ENCODE results near the gene ABO.
"Not testable (repeated sequence)": the region's sequence is repeated elsewhere in the genome, so short reads cannot be mapped to it uniquely, and the experiment has no call there.

The ABO gene

DNA sequence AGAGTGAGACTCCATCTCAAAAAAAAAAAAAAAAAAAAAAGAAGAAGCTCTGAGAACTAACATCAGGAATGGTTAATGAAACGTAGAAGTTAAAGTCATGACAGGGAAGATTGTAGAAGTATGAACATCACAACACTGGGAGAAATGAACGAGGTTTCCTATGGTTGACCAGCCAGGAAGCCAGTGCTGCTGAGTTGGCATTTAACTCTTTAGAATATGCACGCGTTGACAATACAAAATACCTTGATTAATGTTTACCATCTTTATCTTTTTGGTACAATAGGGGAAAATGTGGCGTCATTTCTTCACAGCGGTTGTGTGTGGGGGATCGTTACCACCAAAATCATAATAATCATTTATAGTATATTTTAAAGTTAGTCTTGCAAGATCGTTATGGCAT lies 32.0 kb downstream of the ABO start:
- DNase-seq (ENCODE audit: low read depth): no peak

DNA sequence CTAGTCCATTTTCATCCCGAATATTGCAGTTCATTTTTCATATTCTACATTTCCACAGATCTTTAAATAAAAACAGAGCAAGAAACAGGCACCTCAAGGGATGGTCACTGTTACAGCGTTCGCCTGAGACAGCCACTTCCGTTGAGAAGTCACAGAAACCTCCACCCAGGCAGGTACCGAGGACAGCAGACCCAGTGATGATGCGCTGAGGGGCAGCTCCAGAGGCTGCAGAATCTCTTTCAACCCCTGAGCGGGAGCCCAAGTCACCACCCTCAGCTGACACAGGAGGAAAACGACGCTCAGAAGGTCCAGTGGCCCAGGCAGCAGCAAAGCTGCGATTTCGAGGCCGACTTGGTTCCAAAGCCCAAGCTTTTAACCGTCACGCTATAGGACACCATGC lies 32.8 kb downstream of the ABO start:
- no peak for DNase-seq (ENCODE audit: low read depth)

DNA sequence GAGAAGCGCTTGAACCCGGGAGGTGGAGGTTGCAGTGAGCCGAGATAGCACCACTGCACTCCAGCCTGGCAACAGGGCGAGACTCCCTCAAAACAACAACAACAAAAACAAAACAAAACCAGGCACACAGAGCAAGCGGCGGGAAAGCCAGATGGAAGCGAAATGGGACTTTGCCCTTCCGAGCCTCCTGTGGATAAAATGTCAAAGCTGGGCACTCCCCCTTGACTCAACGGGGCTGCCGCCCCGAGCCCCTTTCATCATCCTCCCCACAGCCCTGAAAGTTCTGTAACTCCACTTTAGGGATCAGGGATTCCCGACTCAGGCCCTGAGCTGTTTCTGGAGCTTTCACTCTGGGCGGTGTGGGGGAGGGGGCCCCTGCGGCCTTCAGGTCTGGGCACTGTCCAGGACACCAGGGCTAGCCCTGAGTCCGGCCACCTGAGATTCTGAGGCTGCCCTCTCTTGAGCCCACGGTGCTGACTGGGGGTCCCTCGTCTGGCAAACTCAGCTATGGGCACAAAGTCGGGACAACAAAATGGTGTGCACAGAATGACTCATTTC lies 35.4 kb downstream of the ABO start:
- no peak for DNase-seq (ENCODE audit: low read depth)

- peak; percentile 71 for DNase-seq (ENCODE audit: low read depth)
Measured at GRCh38 chr9:133238851-133239532, 36.0 kb downstream of the ABO start.

- peak; percentile 46 for DNase-seq (ENCODE audit: low read depth)
Measured at GRCh38 chr9:133238272-133238850, 36.6 kb downstream of the ABO start.

- DNase-seq (ENCODE audit: low read depth): no peak
Measured at GRCh38 chr9:133237035-133237731, 37.8 kb downstream of the ABO start.

DNA sequence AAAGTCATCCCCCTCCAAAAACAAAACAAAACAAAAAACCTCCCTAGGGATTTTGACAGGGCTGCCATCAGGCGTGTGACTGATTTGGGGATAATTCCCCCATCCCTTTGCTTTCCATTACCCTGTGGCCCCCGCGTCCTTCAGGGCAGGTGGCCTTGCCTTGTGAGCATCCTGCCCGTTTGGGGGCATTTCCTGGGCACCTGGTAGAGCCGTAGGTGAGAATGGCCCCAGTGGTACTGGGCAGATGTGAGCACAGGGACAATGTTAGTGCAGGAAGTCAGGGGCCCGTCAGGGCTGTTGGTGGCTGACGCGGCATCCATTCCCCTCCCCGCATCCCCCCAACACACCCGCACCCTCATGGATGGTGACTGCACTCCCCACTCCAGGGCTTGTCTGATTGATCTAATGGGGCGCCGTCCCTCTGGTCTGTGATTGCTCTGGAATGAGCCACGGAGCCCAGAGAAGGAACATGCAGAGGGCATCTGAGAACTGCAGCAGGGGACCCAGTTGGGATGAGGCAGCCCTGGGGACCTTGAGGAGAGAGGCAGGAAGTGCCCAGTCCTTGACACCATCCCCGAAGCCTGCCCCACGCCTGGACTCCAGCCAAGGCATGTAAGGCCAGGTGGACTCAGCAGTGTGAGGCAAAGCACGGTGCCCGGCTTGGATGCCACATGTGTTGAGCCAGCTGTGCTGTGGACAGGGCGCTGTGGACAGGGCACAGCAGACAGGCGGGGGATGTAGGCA lies 38.5 kb downstream of the ABO start:
- DNase-seq (ENCODE audit: low read depth): not testable (repeated sequence)

- DNase-seq (ENCODE audit: low read depth): no peak
Measured at GRCh38 chr9:133235549-133236222, 39.3 kb downstream of the ABO start.

DNA sequence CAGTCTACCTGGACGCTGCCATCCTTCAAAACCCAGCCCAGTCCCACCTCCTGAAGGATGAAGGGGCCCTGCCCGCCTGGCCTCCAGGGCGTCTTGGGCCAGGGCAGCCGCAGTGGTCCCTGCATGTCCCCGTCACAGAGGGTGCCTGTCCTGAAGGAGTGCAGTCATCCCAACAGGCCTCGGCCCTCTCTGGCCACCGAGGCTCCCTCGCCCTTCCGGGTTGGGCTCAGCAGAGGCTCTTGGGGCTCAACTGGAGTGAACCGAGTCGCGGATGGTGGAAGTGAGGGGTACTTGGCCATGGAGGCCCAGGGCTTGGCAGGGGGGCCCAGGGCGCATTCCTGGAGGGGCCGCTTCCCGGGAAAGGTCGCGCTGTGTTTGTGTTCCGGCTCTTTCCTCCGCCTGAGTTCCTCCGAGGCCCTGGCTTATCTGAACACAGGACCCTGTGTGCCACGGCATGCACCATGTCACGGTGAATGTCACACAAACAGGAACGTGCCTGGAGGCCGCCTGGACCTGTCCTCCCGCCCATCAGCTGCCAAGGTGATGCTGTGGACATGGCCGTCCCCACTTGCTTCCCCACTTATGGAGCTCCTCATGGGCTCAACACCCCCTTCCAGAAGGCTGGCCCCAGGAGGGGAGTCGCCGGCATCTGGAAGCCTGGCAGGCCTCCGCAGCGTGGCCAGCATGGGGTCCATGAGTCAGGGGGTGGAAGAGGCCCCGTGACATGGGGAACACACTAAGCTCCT lies 40.3 kb downstream of the ABO start:
- no peak for DNase-seq (ENCODE audit: low read depth)

DNA sequence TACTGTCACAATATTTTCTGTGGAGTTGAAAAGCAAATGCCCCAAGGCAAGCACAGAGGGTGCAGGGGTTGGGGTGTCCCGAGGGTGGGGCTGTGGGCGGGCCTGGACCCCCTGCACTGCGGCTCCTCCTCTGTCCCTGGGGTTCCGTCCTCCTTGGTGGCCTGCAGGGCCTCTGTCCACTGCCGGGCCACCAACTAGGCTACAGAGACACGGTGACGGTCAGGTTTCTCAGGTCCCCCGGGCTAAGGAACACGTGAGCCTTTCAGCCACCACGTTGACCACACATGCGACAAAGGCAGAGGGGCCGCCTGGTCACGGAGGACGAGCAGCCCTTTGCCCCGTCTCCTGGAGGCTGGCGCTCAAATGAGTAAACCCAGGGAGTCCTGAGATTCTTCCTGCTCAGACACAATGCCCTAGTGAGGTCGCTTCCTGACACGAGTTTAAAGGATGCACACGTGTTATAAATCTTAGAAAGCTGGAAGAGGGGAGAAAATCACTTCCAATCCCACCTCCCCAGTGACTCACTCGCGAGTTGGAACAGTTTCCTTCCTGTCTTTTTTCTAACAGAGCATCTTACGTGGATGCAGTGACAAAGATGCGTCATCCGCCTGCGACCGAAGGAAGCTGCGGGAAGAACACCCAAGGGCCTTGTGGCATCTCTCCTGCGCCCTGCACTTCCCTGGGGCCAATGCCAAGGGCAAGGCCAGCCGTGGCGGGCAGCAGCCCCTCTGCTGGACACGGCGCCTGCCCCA lies 41.1 kb downstream of the ABO start:
- DNase-seq (ENCODE audit: low read depth): no peak

DNA sequence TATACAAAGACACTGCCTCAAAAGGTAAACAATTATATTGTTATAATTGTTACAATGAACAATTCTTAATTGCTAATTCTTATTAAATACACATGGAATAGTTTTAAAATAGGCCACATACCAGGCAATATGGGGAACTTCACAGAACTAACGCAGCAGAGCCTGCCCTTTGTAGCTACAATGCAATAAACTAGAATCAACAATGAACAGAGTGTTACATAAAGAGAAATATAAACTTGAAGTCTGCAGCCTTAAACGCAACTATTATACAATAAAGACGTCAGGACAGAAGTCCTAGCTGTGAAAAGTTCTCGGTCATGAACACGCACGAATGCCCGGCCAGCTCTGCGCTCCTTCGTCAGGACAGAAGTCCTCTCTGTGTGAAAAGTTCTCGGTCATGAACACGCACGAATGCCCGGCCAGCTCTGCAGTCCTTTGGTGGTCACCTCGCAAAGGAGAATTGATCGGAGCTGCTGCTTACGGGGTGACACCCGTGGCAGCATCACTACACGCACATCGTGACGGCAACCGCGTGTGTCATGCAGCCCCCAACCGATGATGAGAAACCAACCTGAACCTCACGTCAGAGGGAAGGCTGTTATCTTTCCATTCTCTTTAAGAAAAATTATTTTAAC lies 43.0 kb downstream of the ABO start:
- DNase-seq (ENCODE audit: low read depth): not testable (repeated sequence)

- DNase-seq (ENCODE audit: low read depth): not testable (repeated sequence)
Measured at GRCh38 chr9:133230514-133230913, 44.5 kb downstream of the ABO start.

DNA sequence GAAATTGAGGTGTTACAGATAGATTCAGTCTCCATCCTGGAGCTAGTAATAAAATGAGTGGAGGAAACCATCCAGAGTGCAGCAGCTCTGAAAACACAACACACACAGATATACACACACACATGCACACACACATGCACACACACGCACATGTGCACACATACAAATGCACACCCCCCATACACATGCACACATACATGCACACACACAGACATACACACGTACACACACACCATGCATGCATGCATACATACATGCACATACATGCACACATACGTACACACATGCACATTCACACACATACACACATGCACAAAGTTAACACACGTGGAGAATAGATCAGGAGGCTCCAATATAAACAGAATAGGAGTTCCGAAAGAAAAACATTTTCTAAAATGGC lies 44.9 kb downstream of the ABO start:
- no peak for DNase-seq (ENCODE audit: low read depth)

GRCh38 chr9:133228474-133229193 lies 46.4 kb downstream of the ABO start:
- DNase-seq (ENCODE audit: low read depth): not testable (repeated sequence)

DNA sequence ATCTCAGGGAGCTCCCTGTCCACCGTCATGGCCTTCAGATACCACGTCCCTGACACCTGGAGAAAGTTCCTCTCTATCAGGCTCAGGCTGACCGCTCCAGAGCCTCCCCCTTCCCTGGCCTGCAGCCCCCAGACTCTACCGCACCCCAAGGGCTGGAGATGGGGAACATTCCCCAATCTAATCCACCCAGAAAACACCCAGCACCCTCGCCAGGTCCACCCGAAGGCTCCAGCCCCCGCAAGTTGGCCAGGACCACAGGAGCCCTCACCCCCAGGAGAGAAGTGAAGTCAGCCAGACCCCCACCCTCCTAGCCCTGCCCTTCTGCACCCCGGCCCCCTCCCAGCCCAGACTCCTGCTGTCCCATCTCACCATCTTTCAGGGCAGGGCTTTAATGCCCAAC lies 47.0 kb downstream of the ABO start:
- not testable (repeated sequence) for DNase-seq (ENCODE audit: low read depth)

DNA sequence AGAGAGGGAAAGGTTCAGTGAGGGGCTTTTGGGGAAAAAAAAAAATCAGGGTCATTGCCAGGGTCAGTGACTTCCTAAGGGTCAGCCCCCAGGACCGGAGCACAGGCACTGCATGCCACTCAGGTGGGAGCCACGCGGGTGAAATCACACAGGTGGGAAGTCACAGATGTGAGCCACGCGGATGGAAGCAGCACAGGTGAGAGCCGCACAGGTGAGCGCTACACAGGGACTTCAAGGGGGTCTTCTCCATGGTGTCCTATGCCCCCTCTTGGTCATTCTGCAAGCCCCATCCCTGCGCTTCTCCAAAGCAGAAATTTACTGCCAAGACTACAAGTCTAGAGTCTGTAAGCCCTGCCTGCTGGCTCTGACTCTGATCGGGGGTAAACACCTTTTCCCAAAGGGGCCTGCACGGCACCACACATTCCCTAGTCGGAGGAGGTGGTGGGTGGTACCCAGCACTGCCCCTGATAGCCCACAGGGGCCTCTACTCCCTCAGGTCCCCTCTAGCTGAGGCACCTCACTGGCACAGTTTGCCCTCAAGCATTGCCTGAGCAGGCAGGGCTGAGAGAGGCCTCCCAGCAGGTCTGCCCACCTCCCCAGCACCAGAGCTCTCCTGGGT lies 47.6 kb downstream of the ABO start:
- DNase-seq (ENCODE audit: low read depth): no peak

DNA sequence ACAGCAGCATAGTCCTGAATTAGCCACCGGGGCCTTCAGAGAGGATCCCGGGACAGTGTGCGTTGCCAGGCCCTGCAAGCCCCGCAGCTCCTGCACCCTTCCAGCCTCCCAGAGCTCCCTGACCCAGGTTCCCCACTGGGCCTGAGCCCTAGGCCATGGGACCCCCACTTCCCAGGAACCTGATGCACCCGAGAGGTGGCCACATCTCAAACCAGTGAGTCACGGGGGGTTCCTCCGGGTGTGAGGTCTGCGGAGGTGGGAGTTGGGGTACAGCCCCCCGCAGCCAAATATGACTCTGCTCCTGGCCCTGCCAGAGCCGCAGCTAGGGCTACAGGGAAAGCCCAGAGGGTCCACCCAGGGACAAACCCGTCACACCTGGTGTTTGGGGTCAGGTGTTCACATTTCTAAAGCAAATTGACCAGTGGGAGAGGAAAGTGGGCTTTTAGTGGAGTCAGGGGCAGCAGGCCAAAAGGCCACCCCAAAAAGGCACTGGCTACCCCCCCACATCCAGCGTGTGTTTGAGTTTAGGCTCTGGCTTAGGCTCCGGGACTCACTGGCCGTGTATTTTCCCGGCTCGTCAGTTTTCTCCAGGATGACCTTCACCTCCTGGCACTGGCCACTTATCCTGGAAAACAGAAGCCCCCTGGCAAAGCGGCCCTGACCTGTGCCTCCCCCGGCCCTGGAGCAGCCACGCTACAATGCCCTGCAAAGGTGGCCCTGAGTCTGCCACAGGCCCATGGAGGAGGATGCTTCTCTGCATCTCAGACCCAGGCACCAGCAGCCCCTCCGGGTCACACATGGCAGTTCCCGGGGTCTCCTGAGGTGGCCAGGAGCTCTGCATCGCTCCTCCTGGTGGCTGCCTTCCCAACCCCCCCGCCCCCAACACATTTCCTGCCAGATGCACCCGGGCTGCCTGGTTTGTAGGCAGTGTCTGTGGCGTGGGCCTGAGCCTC lies 48.5 kb downstream of the ABO start:
- no peak for DNase-seq (ENCODE audit: low read depth)
